ENCODE measurements around the gene TFDP2.
"Not testable (repeated sequence)": the region's sequence is repeated elsewhere in the genome, so short reads cannot be mapped to it uniquely, and the experiment has no call there.

The TFDP2 gene

GRCh38 chr3:142019794-142020320, 129.5 kb downstream of the TFDP2 start:
- no peak for ATAC-seq

- no peak for ATAC-seq
Measured at GRCh38 chr3:142013993-142014392, 135.4 kb downstream of the TFDP2 start.

DNA sequence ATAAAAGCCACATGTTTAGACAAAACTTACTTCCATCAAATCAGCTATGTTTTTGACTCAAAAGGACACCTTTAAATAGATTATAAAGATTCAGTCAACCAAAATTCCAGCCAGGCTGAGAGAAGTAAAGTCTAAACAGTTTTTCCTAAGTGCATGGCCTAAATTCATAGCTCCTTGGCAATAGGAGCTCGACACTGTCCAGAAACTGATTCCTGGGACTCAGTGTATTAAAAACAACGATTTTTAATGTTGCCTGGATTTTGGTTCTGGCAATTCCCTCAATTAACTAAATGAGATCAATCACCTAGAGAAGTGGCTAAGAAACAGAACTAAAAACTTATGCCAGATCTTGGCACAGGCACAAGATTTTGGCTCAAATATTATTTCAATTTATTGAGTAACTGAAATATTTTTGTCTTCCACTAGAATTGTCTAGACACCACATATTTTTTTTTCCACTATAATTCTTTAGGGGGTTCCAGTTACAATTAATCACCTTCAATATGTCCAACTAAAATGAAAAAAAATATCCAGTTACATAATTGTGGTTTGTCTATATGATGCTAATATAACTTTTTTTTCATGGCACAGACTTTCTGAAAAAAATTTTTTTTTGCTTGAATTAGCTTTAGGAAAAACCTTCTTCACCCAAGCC, 135.9 kb downstream of the TFDP2 start:
- no peak for ATAC-seq

DNA sequence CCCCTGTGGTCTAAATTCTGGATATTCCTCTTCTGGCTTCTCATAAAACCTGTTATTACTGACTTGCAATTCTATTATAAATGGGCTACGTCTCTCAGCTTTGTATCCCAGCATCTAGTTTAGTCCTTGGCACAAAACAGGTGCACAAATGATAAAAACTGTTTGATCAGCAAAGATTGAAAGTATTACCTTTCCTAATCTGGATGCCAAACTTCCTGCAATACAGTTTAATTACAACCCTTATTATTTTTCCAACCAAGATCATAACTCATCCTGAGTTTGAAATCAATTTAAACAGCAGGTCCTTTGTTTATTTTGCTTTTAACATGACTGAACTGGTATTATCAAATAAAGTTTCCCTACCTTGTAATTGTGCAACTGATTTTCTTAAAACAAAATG, 140.3 kb downstream of the TFDP2 start:
- no peak for ATAC-seq

GRCh38 chr3:142007710-142008399, 141.5 kb downstream of the TFDP2 start:
- no peak for ATAC-seq

DNA sequence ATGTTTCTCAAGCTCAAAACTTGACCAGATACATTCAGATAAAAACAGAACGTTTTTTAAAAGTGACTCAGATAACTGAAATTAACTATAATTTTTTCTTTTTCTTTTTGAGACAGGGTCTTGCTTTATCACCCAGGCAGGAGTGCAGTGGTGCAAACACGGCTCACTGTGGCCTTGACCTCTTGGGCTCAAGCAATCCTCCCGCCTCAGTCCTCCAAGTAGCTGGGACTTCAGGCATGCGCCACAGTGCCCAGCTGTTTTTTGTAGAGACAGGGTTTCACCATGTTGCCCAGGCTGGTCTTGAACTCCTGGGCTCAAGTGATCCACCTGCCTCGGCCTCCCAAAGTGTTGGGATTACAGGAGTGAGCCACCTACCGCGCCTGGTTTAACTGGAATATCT, 144.4 kb downstream of the TFDP2 start:
- not testable (repeated sequence) for ATAC-seq

GRCh38 chr3:142004025-142004424, 145.3 kb downstream of the TFDP2 start:
- no peak for ATAC-seq

- ATAC-seq = no peak
Measured at GRCh38 chr3:142003291-142003690, 146.1 kb downstream of the TFDP2 start.

GRCh38 chr3:142000325-142000870, 148.9 kb downstream of the TFDP2 start:
- no peak for ATAC-seq

- ATAC-seq = no peak
Measured at GRCh38 chr3:141998669-141999290, 150.6 kb downstream of the TFDP2 start.

- no peak for ATAC-seq
Measured at GRCh38 chr3:141996437-141996836, 152.9 kb downstream of the TFDP2 start.

DNA sequence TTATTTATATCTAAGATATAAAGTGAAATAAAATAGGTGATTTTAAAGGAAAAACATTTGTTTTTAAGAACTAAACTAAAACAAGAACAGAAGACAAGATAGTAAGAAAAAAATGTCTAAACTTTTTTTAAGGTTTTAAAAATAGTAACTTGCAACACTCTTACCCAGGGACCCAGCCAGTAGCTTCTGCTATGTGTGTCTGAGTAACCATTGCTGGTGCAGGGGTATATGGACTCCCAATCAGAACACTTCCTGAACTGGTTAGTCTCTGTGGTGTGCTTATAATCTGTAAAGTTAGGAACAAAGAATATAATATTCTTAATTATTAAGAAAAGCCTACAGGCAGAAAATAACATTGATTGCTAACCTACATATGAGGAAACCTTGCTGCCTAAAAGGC, 154.5 kb downstream of the TFDP2 start:
- no peak for ATAC-seq

DNA sequence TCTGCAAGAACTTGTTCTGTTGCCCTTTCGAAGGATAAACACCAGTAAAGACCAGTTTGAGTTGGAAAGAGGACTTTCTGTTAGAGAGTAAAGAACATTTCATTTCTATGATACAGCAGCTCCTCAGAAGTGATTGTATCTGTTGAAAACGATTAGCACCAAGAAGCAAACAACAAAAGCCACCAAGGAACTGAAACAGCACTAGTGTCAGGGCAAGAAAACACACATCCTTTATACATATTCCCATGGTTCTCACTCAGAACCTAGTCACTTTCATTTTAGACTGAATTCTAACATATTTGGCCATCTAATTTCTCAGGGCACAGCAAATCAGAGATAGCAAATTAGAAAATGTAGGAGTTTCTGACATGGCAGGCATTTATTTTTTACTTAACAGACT, 156.8 kb downstream of the TFDP2 start:
- no peak for ATAC-seq

GRCh38 chr3:141986548-141987107, 162.7 kb downstream of the TFDP2 start:
- no peak for ATAC-seq

GRCh38 chr3:141981084-141981483, 168.3 kb downstream of the TFDP2 start:
- ATAC-seq = no peak

DNA sequence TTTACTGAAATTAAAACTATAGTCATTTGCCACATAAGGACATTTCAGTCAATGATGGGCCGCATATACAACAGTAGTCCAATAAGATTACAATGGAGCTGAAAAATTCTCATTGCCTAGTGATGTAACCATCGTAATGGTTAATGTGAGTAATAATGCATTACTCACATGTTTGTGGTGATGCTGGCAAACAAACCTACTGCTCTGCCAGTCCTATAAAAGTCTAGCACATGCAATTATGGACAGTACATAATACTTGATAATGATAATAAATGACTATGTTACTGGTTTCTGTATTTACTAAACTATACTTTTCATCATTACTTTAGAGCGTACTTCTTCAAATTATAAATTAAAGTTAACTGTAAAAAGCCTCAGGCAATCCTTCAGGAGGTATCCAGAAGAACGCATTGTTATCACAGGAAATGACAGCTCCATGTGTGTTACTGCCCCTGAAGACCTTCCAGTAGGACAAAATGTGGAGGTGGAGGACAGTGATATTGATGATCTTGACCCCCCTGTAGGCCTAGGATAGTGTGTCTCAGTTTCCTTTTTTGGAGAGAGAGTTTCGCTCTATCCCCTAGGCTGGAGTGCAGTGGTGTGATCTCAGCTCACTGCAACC, 170.2 kb downstream of the TFDP2 start:
- no peak for ATAC-seq

- not testable (repeated sequence) for ATAC-seq
Measured at GRCh38 chr3:141974777-141975176, 174.6 kb downstream of the TFDP2 start.

DNA sequence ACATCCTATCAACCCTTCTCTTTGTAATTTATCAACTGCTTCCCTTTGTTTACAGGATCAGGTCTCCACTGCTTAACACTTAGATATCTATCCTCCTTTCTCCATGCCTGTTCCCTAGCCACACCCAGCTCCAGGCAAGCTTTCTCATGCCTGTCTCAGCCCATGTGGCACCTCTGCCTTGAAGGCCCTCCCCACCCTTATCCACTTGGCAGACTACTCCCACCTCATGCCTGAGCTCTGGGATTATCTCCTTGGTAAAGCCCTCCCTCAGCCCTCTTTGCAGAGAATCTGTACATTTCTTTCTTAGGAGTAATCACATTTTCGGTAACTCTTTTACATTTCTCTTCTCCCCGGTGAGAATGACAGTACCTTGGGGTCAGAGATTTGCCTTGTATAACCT, 176.9 kb downstream of the TFDP2 start:
- ATAC-seq = no peak

DNA sequence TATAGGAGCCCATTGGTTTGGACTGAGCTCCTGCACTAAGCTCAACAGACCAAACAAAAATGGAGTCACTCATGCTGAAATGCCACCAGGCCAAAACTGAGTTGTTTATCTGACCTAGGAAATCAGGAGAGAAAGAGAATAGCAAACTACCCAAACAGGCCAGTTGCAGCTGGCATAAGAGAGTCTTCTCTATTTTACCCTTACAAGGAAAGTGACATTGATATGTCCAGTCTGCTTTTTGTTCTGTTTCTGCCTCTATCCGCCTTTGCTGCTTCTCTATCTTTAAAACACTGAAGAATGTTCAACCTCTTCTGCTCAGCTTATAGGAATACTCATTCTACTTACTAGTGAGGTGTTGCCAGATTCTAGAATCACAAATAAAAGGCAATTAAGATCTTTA, 177.8 kb downstream of the TFDP2 start:
- no peak for ATAC-seq

DNA sequence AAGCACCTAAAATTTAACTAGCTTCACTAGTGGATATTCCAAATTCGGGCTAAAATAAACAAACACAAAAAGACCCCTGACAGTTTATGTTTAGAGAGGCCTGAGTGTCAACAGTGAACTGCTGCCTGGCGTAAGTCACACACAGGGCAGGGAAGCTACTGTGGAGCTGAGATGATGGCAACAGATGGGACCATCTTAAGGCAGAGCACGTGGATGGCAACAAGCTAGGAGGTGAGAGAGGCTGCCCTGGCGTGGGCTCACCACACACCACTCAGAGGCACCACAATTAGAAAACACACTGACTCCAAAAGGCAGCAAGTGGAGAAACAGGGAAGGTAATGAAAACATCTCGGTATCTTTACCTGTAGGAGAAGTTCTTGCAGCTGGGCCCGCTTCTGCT, 179.6 kb downstream of the TFDP2 start:
- ATAC-seq = no peak

GRCh38 chr3:141965471-141965870, 183.9 kb downstream of the TFDP2 start:
- no peak for ATAC-seq

- no peak for ATAC-seq
Measured at GRCh38 chr3:141963301-141963700, 186.0 kb downstream of the TFDP2 start.

DNA sequence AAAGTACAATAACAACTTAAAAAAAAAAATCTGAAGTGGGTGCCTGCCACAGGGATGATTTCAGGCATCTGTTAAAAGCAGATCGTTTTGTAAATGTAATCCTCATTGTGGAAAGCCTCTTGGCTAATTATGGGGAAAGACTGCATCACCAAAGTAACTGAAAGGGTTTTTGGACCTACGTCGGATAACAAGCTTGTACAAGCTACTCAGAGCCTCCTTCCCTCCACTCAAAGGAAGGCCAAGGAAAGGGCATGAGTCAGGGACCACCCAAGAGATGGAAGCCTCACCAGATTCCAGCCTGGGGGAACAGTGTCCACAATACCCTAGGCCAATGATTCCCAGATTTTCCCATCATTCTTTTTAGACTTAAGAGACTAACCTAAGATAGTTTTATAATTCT, 188.6 kb downstream of the TFDP2 start:
- ATAC-seq = no peak

Measured in activated CD4-positive, CD25-positive, alpha-beta regulatory T cell treated with anti-CD3 and anti-CD28 coated beads, Interleukin-2, amount 50 U/mL, for 24 hours (primary cell).